Caco-2 (cell line): ENCODE results near the gene PUM1. TPM values are rescaled to one million over a fixed set of nuclear protein-coding genes. Genes with fewer than 3 reads are reported as not detected.
A peak's percentile ranks its signal among the peaks of the same experiment; 100 is the strongest.

ENCODE experiments used
- BruUV-seq: library from RNA; stranded (reverse); fragments of 400-500 nt; replicated peaks from 2 replicates; lab custom pipeline; 2021; lab: Mats Ljungman, UMichigan
- CTCF ChIA-PET: fragments of 300-600 bp; sonication (Branson Sonifier 250); formaldehyde crosslinking; loops from one replicate; lab custom pipeline; 2022; ENCODE audit warnings: antibody characterized with exemption; lab: Charles Lee
- POLR2A ChIA-PET: fragments of 300-600 bp; sonication (Branson Sonifier 250); formaldehyde crosslinking; loops from one replicate; lab custom pipeline; 2022; ENCODE audit warnings: antibody characterized with exemption; lab: Charles Lee
- DNase-seq, 2 experiments: peaks; one replicate each; pipeline versions ENCODE4 v3.0.0 to v3.0.0-alpha.2; 2020 to 2022
- H3K27me3 ChIP-seq: replicated peaks from 2 replicates; pipeline ENCODE4 v1.6.0; 2011; ENCODE audit warnings: low read length; ENCODE audit not compliant: control insufficient read depth, insufficient read depth
- H3K36me3 ChIP-seq: 2 replicates; pipeline ENCODE4 v1.5.1; 2011; ENCODE audit warnings: low read length; ENCODE audit not compliant: control insufficient read depth, insufficient read depth
- H3K4me1 ChIP-seq: fragments of 250-450 bp; sonication (Bioruptor Pico); 2 replicates; pipeline ENCODE4 v1.5.1; 2020; ENCODE audit warnings: mild to moderate bottlenecking
- H3K4me3 ChIP-seq: 2 replicates; pipeline ENCODE4 v1.5.1; 2011; ENCODE audit warnings: low read depth, mild to moderate bottlenecking, control low read depth, low read length
- H3K9me3 ChIP-seq: fragments of 250-450 bp; sonication (Bioruptor Pico); 2 replicates; pipeline ENCODE4 v1.5.1; 2020; ENCODE audit warnings: mild to moderate bottlenecking, moderate library complexity
- H3K27ac Mint-ChIP-seq: one replicate; pipeline ENCODE4 v1.8.0; 2022; ENCODE audit warnings: mixed read lengths; ENCODE audit not compliant: unreplicated experiment
- H3K27me3 Mint-ChIP-seq: one replicate; pipeline ENCODE4 v1.8.0; 2022; ENCODE audit warnings: mixed read lengths; ENCODE audit not compliant: insufficient read depth, unreplicated experiment
- H3K36me3 Mint-ChIP-seq: one replicate; pipeline ENCODE4 v1.8.0; 2022; ENCODE audit warnings: mild to moderate bottlenecking, mixed read lengths; ENCODE audit not compliant: insufficient read depth, unreplicated experiment
- H3K4me1 Mint-ChIP-seq: one replicate; pipeline ENCODE4 v1.8.0; 2022; ENCODE audit warnings: low read depth, mixed read lengths; ENCODE audit not compliant: unreplicated experiment
- H3K4me3 Mint-ChIP-seq: one replicate; pipeline ENCODE4 v1.8.0; 2022; ENCODE audit warnings: mild to moderate bottlenecking, moderate library complexity, mixed read lengths; ENCODE audit not compliant: unreplicated experiment
- H3K9me3 Mint-ChIP-seq: one replicate; pipeline ENCODE4 v1.8.0; 2022; ENCODE audit warnings: mixed read lengths; ENCODE audit not compliant: unreplicated experiment
- CTCF ChIP-seq, 2 experiments: fragments of 200-600 bp in 1 of 2; IDR thresholded peaks; 1 replicate in 1 of 2; 2 replicates in 1 of 2; pipeline versions ENCODE4 v1.5.1 to v1.8.0; 2011 to 2022; ENCODE audit warnings: antibody characterized with exemption in 1 of 2, control low read depth in 1 of 2, inconsistent platforms in 1 of 2, low read depth in 1 of 2, low read length in 1 of 2, mild to moderate bottlenecking in 1 of 2, moderate library complexity in 1 of 2; ENCODE audit not compliant: insufficient read depth in 1 of 2, severe bottlenecking in 1 of 2, unreplicated experiment in 1 of 2
- intact Hi-C: fragments of 100-400 bp; cut with micrococcal nuclease; formaldehyde crosslinking; loops from one replicate; pipeline ENCODE4 v1.10.0; 2022; ENCODE audit not compliant: unreplicated experiment
- total RNA-seq: library from RNA; stranded (reverse); gene quantifications from 2 replicates; pipeline ENCODE4 v1.2.3, GENCODE V29; 2022

The PUM1 gene
- total RNA-seq, 1 experiment from 2014 or later, result 93.7 TPM

- Histone ChIP-seq H3K4me3 (no peak overlapping the region), H3K9me3 (no peaks in the 10 kb centered on the region), H3K27me3 (no peaks in the 10 kb centered on the region), H3K36me3 (no peaks in the 10 kb centered on the region), H3K4me1 (peaks cover 8% of the 10 kb centered on the region)
- no TSS peak for BruUV-seq
- peak; percentile 51 to 59 for DNase-seq
- Mint-ChIP-seq H3K4me3 (no peak overlapping the region), H3K9me3 (no peaks in the 10 kb centered on the region), H3K27ac (peak overlapping the region; percentile 72), H3K36me3 (no peaks in the 10 kb centered on the region), H3K4me1 (peaks cover 6% of the 10 kb centered on the region), H3K27me3 (no peaks in the 10 kb centered on the region)
- CTCF ChIA-PET, result no interaction called here
- TF ChIP-seq CTCF (IDR thresholded peaks at IDR 0.05; ENCODE audit: insufficient read depth in 1 of 2, low read depth in 1 of 2, low read length in 1 of 2, severe bottlenecking in 1 of 2, unreplicated experiment in 1 of 2), result no peak
- intact Hi-C loops, result no loop called here
- POLR2A ChIA-PET, result interaction anchor here (1.0 kb wide), 1 partner anchor 46 kb away, joined by 6 read pairs; the partner anchor contains the start of gene PUM1
Measured at GRCh38 chr1:31111290-31111951, 45.9 kb upstream of the PUM1 start.

GRCh38 chr1:31110846-31111245, 45.3 kb upstream of the PUM1 start:
- Histone ChIP-seq H3K4me3 (no peak overlapping the region), H3K27me3 (no peaks in the 10 kb centered on the region), H3K4me1 (peaks cover 8% of the 10 kb centered on the region), H3K36me3 (no peaks in the 10 kb centered on the region), H3K9me3 (no peaks in the 10 kb centered on the region)
- peaks cover 6% of the 10 kb centered on the region for H3K4me1 Mint-ChIP-seq
- H3K4me3 Mint-ChIP-seq, result no peak overlapping the region
- no peak for DNase-seq
- ChIA-PET POLR2A (interaction anchor here (1.0 kb wide), 1 partner anchor 46 kb away, joined by 6 read pairs; the partner anchor contains the start of gene PUM1), CTCF (no interaction called here)
- H3K27me3 Mint-ChIP-seq, result no peaks in the 10 kb centered on the region
- peak overlapping the region; percentile 72 for H3K27ac Mint-ChIP-seq
- no peaks in the 10 kb centered on the region for H3K36me3 Mint-ChIP-seq
- intact Hi-C loops, result no loop called here
- TF ChIP-seq CTCF (IDR thresholded peaks at IDR 0.05; ENCODE audit: insufficient read depth in 1 of 2, low read depth in 1 of 2, low read length in 1 of 2, severe bottlenecking in 1 of 2, unreplicated experiment in 1 of 2), result no peak
- BruUV-seq, result no TSS peak
- no peaks in the 10 kb centered on the region for H3K9me3 Mint-ChIP-seq

GRCh38 chr1:31108861-31109260, 43.3 kb upstream of the PUM1 start:
- POLR2A ChIA-PET, result no interaction called here
- no peaks in the 10 kb centered on the region for H3K9me3 ChIP-seq
- intact Hi-C loops, result no loop called here
- Mint-ChIP-seq H3K36me3 (no peaks in the 10 kb centered on the region), H3K9me3 (no peaks in the 10 kb centered on the region), H3K27me3 (no peaks in the 10 kb centered on the region), H3K27ac (no peak overlapping the region), H3K4me1 (peaks cover 6% of the 10 kb centered on the region), H3K4me3 (no peak overlapping the region)
- CTCF ChIA-PET, result no interaction called here
- no peaks in the 10 kb centered on the region for H3K36me3 ChIP-seq
- DNase-seq, result no peak
- H3K4me3 ChIP-seq, result no peak overlapping the region
- no peaks in the 10 kb centered on the region for H3K27me3 ChIP-seq
- no TSS peak for BruUV-seq
- no peak for TF ChIP-seq CTCF (IDR thresholded peaks at IDR 0.05; ENCODE audit: insufficient read depth in 1 of 2, low read depth in 1 of 2, low read length in 1 of 2, severe bottlenecking in 1 of 2, unreplicated experiment in 1 of 2)
- peaks cover 8% of the 10 kb centered on the region for H3K4me1 ChIP-seq
